ENCODE data around the gene NFE2.
"Not testable (repeated sequence)": the region's sequence is repeated elsewhere in the genome, so short reads cannot be mapped to it uniquely, and the experiment has no call there.

NFE2 gene

GRCh38 chr12:54284070-54284780 lies 16.6 kb downstream of the NFE2 start:
- not testable (repeated sequence) for H3K18ac ChIP-seq (ENCODE audit: low read depth in 1 of 2, low read length in 2 of 2); H4K8ac ChIP-seq (ENCODE audit: low read length); H2BK5ac ChIP-seq (ENCODE audit: low read depth, low read length, poor library complexity, severe bottlenecking); H3K4ac ChIP-seq (ENCODE audit: low read depth in 1 of 2, low read length in 2 of 2); H4K91ac ChIP-seq (ENCODE audit: low read length); H2BK15ac ChIP-seq (ENCODE audit: low read depth, poor library complexity, severe bottlenecking); H2BK12ac ChIP-seq (ENCODE audit: low read length in 2 of 2); DNase-seq; H3K79me1 ChIP-seq (replicated peaks; ENCODE audit: low read length, poor library complexity, severe bottlenecking); H3K27me3 ChIP-seq (ENCODE audit: control insufficient read depth in 1 of 2, insufficient read depth in 1 of 2, low read length in 2 of 2); H2AK5ac ChIP-seq (ENCODE audit: low read length, severe bottlenecking); H3K27ac ChIP-seq (ENCODE audit: low read length, poor library complexity, severe bottlenecking); H2BK120ac ChIP-seq (ENCODE audit: low read depth, low read length); H3K4me1 ChIP-seq (ENCODE audit: control insufficient read depth, insufficient read depth, low read depth, low read length); H3K9me3 ChIP-seq (ENCODE audit: control insufficient read depth, low read length); H3K23ac ChIP-seq (ENCODE audit: low read length in 2 of 2); H3K14ac ChIP-seq (ENCODE audit: low read length in 2 of 2); H2AFZ ChIP-seq (ENCODE audit: low read depth, low read length)
- peak overlapping the region; percentile 66 for H3K4me2 ChIP-seq (ENCODE audit: low read length, poor library complexity, severe bottlenecking)
- 94% methylated on average over 1 of the region's 2 CpGs for WGBS
- peak overlapping the region in 1 of 2 experiments; percentile 88 for H3K4me3 ChIP-seq (ENCODE audit: insufficient read depth in 1 of 2, low read depth in 1 of 2, low read length in 2 of 2)
- H3K9ac ChIP-seq (ENCODE audit: low read length), result peak overlapping the region; percentile 95
- H3K36me3 ChIP-seq (ENCODE audit: control insufficient read depth in 1 of 2, insufficient read depth in 2 of 2, low read depth in 1 of 2, low read length in 2 of 2), result peaks cover 22 to 73% of the 10 kb centered on the region in 2 experiments

GRCh38 chr12:54282949-54283593 lies 17.7 kb downstream of the NFE2 start:
- no peak overlapping the region for H3K27ac ChIP-seq (ENCODE audit: low read length, poor library complexity, severe bottlenecking)
- H4K91ac ChIP-seq (ENCODE audit: low read length), result no peak overlapping the region
- H3K4me1 ChIP-seq (ENCODE audit: control insufficient read depth, insufficient read depth, low read depth, low read length), result peaks cover 4% of the 10 kb centered on the region
- H3K4me2 ChIP-seq (ENCODE audit: low read length, poor library complexity, severe bottlenecking), result peak overlapping the region; percentile 66
- H3K14ac ChIP-seq (ENCODE audit: low read length in 2 of 2), result peak overlapping the region in 1 of 2 experiments; percentile 9
- peak overlapping the region; percentile 95 for H3K9ac ChIP-seq (ENCODE audit: low read length)
- H3K79me1 ChIP-seq (replicated peaks; ENCODE audit: low read length, poor library complexity, severe bottlenecking), result no peaks in the 10 kb centered on the region
- DNase-seq, result no peak
- no peak overlapping the region for H2BK120ac ChIP-seq (ENCODE audit: low read depth, low read length)
- H3K4me3 ChIP-seq (ENCODE audit: insufficient read depth in 1 of 2, low read depth in 1 of 2, low read length in 2 of 2), result peak overlapping the region; percentile 23 to 88
- H3K9me3 ChIP-seq (ENCODE audit: control insufficient read depth, low read length), result no peaks in the 10 kb centered on the region
- no peaks in the 10 kb centered on the region for H3K27me3 ChIP-seq (ENCODE audit: control insufficient read depth in 1 of 2, insufficient read depth in 1 of 2, low read length in 2 of 2)
- no peak overlapping the region for H2AK5ac ChIP-seq (ENCODE audit: low read length, severe bottlenecking)
- H2BK5ac ChIP-seq (ENCODE audit: low read depth, low read length, poor library complexity, severe bottlenecking), result no peak overlapping the region
- H4K8ac ChIP-seq (ENCODE audit: low read length), result no peak overlapping the region
- H2AFZ ChIP-seq (ENCODE audit: low read depth, low read length), result no peak overlapping the region
- 58% methylated on average over 11 of the region's 11 CpGs for WGBS
- no peak overlapping the region for H2BK12ac ChIP-seq (ENCODE audit: low read length in 2 of 2)
- H3K36me3 ChIP-seq (ENCODE audit: control insufficient read depth in 1 of 2, insufficient read depth in 2 of 2, low read depth in 1 of 2, low read length in 2 of 2), result peaks cover 14 to 69% of the 10 kb centered on the region in 2 experiments
- no peak overlapping the region for H3K4ac ChIP-seq (ENCODE audit: low read depth in 1 of 2, low read length in 2 of 2)
- H3K23ac ChIP-seq (ENCODE audit: low read length in 2 of 2), result no peak overlapping the region
- H3K18ac ChIP-seq (ENCODE audit: low read depth in 1 of 2, low read length in 2 of 2), result no peak overlapping the region
- no peak overlapping the region for H2BK15ac ChIP-seq (ENCODE audit: low read depth, poor library complexity, severe bottlenecking)

- peak overlapping the region; percentile 42 to 88 for H3K4me3 ChIP-seq (ENCODE audit: insufficient read depth in 1 of 2, low read depth in 1 of 2, low read length in 2 of 2)
- H2BK120ac ChIP-seq (ENCODE audit: low read depth, low read length); H3K4me1 ChIP-seq (ENCODE audit: control insufficient read depth, insufficient read depth, low read depth, low read length); H2BK5ac ChIP-seq (ENCODE audit: low read depth, low read length, poor library complexity, severe bottlenecking); H4K8ac ChIP-seq (ENCODE audit: low read length); H2AFZ ChIP-seq (ENCODE audit: low read depth, low read length); H4K91ac ChIP-seq (ENCODE audit: low read length); DNase-seq; H3K9me3 ChIP-seq (ENCODE audit: control insufficient read depth, low read length); H2AK5ac ChIP-seq (ENCODE audit: low read length, severe bottlenecking); H3K27ac ChIP-seq (ENCODE audit: low read length, poor library complexity, severe bottlenecking); H3K14ac ChIP-seq (ENCODE audit: low read length in 2 of 2); H2BK12ac ChIP-seq (ENCODE audit: low read length in 2 of 2); H2BK15ac ChIP-seq (ENCODE audit: low read depth, poor library complexity, severe bottlenecking); H3K27me3 ChIP-seq (ENCODE audit: control insufficient read depth in 1 of 2, insufficient read depth in 1 of 2, low read length in 2 of 2); H3K4ac ChIP-seq (ENCODE audit: low read depth in 1 of 2, low read length in 2 of 2); H3K79me1 ChIP-seq (replicated peaks; ENCODE audit: low read length, poor library complexity, severe bottlenecking); H3K23ac ChIP-seq (ENCODE audit: low read length in 2 of 2); H3K18ac ChIP-seq (ENCODE audit: low read depth in 1 of 2, low read length in 2 of 2): not testable (repeated sequence)
- H3K36me3 ChIP-seq (ENCODE audit: control insufficient read depth in 1 of 2, insufficient read depth in 2 of 2, low read depth in 1 of 2, low read length in 2 of 2), result peaks cover 9 to 55% of the 10 kb centered on the region in 2 experiments
- H3K9ac ChIP-seq (ENCODE audit: low read length), result peak overlapping the region; percentile 95
- 0% methylated on average over 1 of the region's 4 CpGs for WGBS
- peak overlapping the region; percentile 65 for H3K4me2 ChIP-seq (ENCODE audit: low read length, poor library complexity, severe bottlenecking)
Measured at GRCh38 chr12:54281694-54282093, 19.1 kb downstream of the NFE2 start.

GRCh38 chr12:54281261-54281638 lies 19.6 kb downstream of the NFE2 start:
- H3K4me1 ChIP-seq (ENCODE audit: control insufficient read depth, insufficient read depth, low read depth, low read length); DNase-seq; H3K27me3 ChIP-seq (ENCODE audit: control insufficient read depth in 1 of 2, insufficient read depth in 1 of 2, low read length in 2 of 2); H2BK12ac ChIP-seq (ENCODE audit: low read length in 2 of 2); H2BK5ac ChIP-seq (ENCODE audit: low read depth, low read length, poor library complexity, severe bottlenecking); H2BK15ac ChIP-seq (ENCODE audit: low read depth, poor library complexity, severe bottlenecking); H3K9me3 ChIP-seq (ENCODE audit: control insufficient read depth, low read length); H3K79me1 ChIP-seq (replicated peaks; ENCODE audit: low read length, poor library complexity, severe bottlenecking); H2BK120ac ChIP-seq (ENCODE audit: low read depth, low read length); H2AFZ ChIP-seq (ENCODE audit: low read depth, low read length); H3K23ac ChIP-seq (ENCODE audit: low read length in 2 of 2): not testable (repeated sequence)
- 3% methylated on average over 9 of the region's 10 CpGs for WGBS
- H4K8ac ChIP-seq (ENCODE audit: low read length), result peak overlapping the region; percentile 83
- peak overlapping the region; percentile 75 to 81 for H3K18ac ChIP-seq (ENCODE audit: low read depth in 1 of 2, low read length in 2 of 2)
- peak overlapping the region; percentile 95 for H3K9ac ChIP-seq (ENCODE audit: low read length)
- H3K36me3 ChIP-seq (ENCODE audit: control insufficient read depth in 1 of 2, insufficient read depth in 2 of 2, low read depth in 1 of 2, low read length in 2 of 2), result peaks cover 9 to 50% of the 10 kb centered on the region in 2 experiments
- H3K27ac ChIP-seq (ENCODE audit: low read length, poor library complexity, severe bottlenecking), result peak overlapping the region; percentile 86
- peak overlapping the region; percentile 19 for H2AK5ac ChIP-seq (ENCODE audit: low read length, severe bottlenecking)
- peak overlapping the region; percentile 30 for H4K91ac ChIP-seq (ENCODE audit: low read length)
- H3K4me3 ChIP-seq (ENCODE audit: insufficient read depth in 1 of 2, low read depth in 1 of 2, low read length in 2 of 2), result peak overlapping the region; percentile 65 to 88
- peak overlapping the region in 1 of 2 experiments; percentile 5 for H3K14ac ChIP-seq (ENCODE audit: low read length in 2 of 2)
- peak overlapping the region; percentile 65 for H3K4me2 ChIP-seq (ENCODE audit: low read length, poor library complexity, severe bottlenecking)
- peak overlapping the region; percentile 83 to 90 for H3K4ac ChIP-seq (ENCODE audit: low read depth in 1 of 2, low read length in 2 of 2)
